ENCODE data around the gene ENTHD1. TPM values are rescaled to one million over a fixed set of nuclear protein-coding genes. Genes with fewer than 3 reads are reported as not detected.
A peak's percentile ranks its signal among the peaks of the same experiment; 100 is the strongest.

The ENTHD1 gene
- total and polyA plus RNA-seq, 2 experiments from 2014 or later, result not detected

DNA sequence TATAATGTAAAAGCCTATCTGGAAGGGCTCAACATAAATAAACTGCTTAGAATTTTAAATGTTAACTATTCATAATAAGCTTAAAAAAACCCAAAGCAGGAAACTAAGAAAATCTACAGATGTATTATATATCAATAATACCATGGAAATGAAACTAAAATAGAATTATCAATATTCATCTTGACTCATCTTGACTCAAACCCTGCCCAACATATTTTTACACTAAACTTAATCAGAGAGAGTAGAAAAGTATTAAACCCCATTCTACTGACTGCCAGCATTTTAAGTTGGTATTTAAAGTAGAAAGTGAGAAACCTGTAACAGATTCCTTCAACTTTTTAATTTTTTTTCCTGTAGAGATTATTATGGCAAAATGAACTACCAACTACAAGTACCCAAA is 149.2 kb downstream of the ENTHD1 start:
- Histone ChIP-seq H3K27me3 (no peaks in the 10 kb centered on the region), H3K9me3 (ENCODE audit: low read depth) (no peaks in the 10 kb centered on the region), H3K4me3 (no peak overlapping the region), H3K4me1 (ENCODE audit: low read depth) (no peaks in the 10 kb centered on the region), H3K27ac (no peak overlapping the region), H3K36me3 (no peaks in the 10 kb centered on the region)
- TF ChIP-seq, protein P1, sequence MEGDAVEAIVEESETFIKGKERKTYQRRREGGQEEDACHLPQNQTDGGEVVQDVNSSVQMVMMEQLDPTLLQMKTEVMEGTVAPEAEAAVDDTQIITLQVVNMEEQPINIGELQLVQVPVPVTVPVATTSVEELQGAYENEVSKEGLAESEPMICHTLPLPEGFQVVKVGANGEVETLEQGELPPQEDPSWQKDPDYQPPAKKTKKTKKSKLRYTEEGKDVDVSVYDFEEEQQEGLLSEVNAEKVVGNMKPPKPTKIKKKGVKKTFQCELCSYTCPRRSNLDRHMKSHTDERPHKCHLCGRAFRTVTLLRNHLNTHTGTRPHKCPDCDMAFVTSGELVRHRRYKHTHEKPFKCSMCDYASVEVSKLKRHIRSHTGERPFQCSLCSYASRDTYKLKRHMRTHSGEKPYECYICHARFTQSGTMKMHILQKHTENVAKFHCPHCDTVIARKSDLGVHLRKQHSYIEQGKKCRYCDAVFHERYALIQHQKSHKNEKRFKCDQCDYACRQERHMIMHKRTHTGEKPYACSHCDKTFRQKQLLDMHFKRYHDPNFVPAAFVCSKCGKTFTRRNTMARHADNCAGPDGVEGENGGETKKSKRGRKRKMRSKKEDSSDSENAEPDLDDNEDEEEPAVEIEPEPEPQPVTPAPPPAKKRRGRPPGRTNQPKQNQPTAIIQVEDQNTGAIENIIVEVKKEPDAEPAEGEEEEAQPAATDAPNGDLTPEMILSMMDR (IDR thresholded peaks at IDR 0.05; ENCODE audit: low read depth, low read length), result no peak
- DNase-seq (ENCODE audit: low read depth in 1 of 2, low spot score in 1 of 2), result no peak

DNA sequence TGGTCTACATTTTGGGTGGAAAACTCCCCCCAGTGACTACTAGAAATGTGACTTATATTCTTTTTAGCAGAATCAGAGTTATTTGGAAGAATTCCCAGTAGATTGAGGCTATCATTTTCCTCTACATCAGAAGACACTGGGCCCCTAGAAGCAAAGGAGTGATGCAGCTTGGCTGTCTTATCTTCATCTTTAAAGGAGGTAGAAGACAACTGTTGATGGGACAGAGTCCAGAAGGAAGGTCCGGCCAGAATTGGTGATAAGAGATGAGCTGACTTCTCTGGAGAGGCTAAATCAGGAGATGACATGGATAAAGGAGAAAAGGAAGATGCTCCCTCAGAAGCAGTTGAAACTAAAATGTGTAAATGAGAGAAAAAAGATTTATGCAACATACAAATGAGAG is 149.6 kb downstream of the ENTHD1 start:
- DNase-seq (ENCODE audit: low read depth in 1 of 2, low spot score in 1 of 2), result no peak
- Histone ChIP-seq H3K27ac (no peak overlapping the region), H3K4me3 (no peak overlapping the region), H3K4me1 (ENCODE audit: low read depth) (no peaks in the 10 kb centered on the region), H3K9me3 (ENCODE audit: low read depth) (no peaks in the 10 kb centered on the region), H3K36me3 (no peaks in the 10 kb centered on the region), H3K27me3 (no peaks in the 10 kb centered on the region)
- TF ChIP-seq, protein P1 (IDR thresholded peaks at IDR 0.05; ENCODE audit: low read depth, low read length), result no peak

DNA sequence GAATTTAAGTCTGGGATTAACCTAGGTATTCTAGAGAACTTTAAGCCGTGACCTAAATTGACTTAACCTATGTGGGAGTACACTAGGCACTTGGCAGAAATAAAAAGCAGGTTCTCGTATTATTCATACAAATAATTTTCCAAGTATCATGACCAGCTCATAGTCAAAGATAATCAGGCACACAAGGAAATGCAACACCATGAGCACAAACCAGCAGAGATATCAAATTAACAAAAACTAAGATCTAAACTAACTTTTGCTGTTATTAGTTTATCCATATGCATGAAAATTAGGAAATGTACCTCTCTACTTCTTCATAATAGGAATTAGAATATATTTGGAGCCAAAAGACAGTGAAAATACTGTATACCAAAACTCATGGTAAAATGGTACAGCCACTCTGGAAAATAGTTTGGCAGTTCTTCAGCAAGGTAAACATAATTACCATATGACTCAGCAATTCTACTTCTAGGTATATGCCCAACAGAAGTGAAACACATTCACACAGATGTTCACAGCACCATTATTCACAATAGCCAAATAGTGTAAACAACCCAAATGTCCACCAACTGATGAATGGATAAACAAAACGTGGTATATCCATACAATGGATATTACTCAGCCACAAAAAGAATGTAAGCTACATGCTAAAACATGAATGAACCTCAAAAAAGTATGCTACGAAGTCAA is 154.1 kb downstream of the ENTHD1 start:
- Histone ChIP-seq H3K27me3 (no peaks in the 10 kb centered on the region), H3K9me3 (ENCODE audit: low read depth) (no peaks in the 10 kb centered on the region), H3K36me3 (no peaks in the 10 kb centered on the region), H3K4me1 (ENCODE audit: low read depth) (no peaks in the 10 kb centered on the region), H3K27ac (no peak overlapping the region), H3K4me3 (no peak overlapping the region)
- TF ChIP-seq, protein P1 (IDR thresholded peaks at IDR 0.05; ENCODE audit: low read depth, low read length), result no peak
- DNase-seq (ENCODE audit: low read depth in 1 of 2, low spot score in 1 of 2), result no peak

DNA sequence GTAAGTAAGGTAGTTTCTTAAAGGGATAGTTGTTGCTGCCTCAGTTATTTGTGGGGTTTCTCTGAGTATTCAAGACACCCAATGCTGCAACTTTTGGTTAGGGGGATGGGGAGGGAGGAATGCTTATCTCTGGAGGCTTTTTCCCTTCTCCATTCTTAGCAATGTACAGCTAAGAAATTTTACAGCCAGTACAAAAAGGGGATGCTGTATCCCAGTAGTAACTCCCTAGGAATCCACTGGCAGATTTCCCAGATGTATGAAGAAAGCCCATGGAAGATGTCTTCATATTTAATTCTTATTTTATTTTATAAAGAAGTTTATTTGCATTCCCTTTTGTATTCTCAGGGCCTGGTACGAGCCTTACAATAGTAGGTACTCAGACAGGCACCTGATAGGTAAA is 154.8 kb downstream of the ENTHD1 start:
- Histone ChIP-seq H3K9me3 (ENCODE audit: low read depth) (no peaks in the 10 kb centered on the region), H3K4me1 (ENCODE audit: low read depth) (no peaks in the 10 kb centered on the region), H3K36me3 (no peaks in the 10 kb centered on the region), H3K4me3 (no peak overlapping the region), H3K27ac (no peak overlapping the region), H3K27me3 (no peaks in the 10 kb centered on the region)
- DNase-seq (ENCODE audit: low read depth in 1 of 2, low spot score in 1 of 2), result peak in 1 of 2 donors; percentile 79
- TF ChIP-seq, protein P1 (IDR thresholded peaks at IDR 0.05; ENCODE audit: low read depth, low read length), result no peak

DNA sequence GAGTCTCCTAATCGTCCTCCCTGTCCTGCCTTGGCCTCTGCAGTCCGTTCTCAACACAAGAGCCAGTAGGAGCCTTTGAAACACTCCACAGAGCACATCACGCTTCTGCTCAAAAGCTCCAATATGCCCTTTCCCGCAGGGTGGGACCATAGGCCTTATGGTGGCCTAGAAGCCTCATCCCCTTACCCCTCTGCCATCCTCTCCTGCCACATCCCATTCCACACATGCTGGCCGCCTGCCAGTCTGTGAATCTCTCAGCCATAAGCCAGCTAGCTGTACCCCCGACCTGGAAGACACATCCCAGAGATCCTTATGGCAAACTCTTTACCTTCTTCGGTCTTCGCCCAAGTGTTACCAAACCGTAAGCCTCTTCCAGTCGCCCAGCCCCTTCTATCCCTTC is 157.8 kb downstream of the ENTHD1 start:
- Histone ChIP-seq H3K36me3 (no peaks in the 10 kb centered on the region), H3K9me3 (ENCODE audit: low read depth) (no peaks in the 10 kb centered on the region), H3K27me3 (no peaks in the 10 kb centered on the region), H3K4me3 (no peak overlapping the region), H3K27ac (no peak overlapping the region), H3K4me1 (ENCODE audit: low read depth) (no peaks in the 10 kb centered on the region)
- TF ChIP-seq, protein P1 (IDR thresholded peaks at IDR 0.05; ENCODE audit: low read depth, low read length), result no peak
- no peak for DNase-seq (ENCODE audit: low read depth in 1 of 2, low spot score in 1 of 2)

Measured in cardiac muscle cell (in vitro differentiated cells and primary cell).